ENCODE data around the gene MINPP1.

- TF ChIP-seq CTCF (IDR thresholded peaks at IDR 0.05): no peak
- no peak for TF ChIP-seq POLR2A (IDR thresholded peaks at IDR 0.05)
Observed at GRCh38 chr10:87503401-87503800, 1.3 kb upstream of the MINPP1 start.
